Prostate gland (tissue), 2 donors: Measurements from ENCODE around the gene FLYWCH1. TPM values are rescaled to one million over a fixed set of nuclear protein-coding genes. Genes with fewer than 3 reads are reported as not detected.
"Not testable (repeated sequence)": the region's sequence is repeated elsewhere in the genome, so short reads cannot be mapped to it uniquely, and the experiment has no call there.

Experiments
- DNase-seq: peaks from one replicate; pipeline ENCODE4 v3.0.0-alpha.2; 2019; ENCODE audit warnings: low spot score
- H3K27ac ChIP-seq, 2 donors: fragments of 200-600 bp; sonication (generic); 2 replicates each; pipeline ENCODE4 v1.5.1; 2017 to 2019
- H3K27me3 ChIP-seq: fragments of 200-600 bp; sonication (generic); replicated peaks from 2 replicates; pipeline ENCODE4 v1.5.1; 2019; ENCODE audit not compliant: insufficient read depth
- H3K36me3 ChIP-seq, 2 donors: fragments of 200-600 bp; sonication (generic); 1 replicate in 1 of 2; 2 replicates in 1 of 2; pipeline versions ENCODE4 v1.5.1 to v1.8.1; 2017 to 2019
- H3K4me1 ChIP-seq: fragments of 200-600 bp; sonication (generic); replicated peaks from 2 replicates; pipeline ENCODE4 v1.5.1; 2019
- H3K4me3 ChIP-seq, 2 donors: fragments of 200-600 bp; sonication (generic); 2 replicates each; pipeline ENCODE4 v1.5.1; 2017 to 2019
- H3K9me3 ChIP-seq: fragments of 200-600 bp; sonication (generic); 2 replicates; pipeline ENCODE4 v1.5.1; 2017
- CTCF ChIP-seq, 4 experiments: fragments of 200-600 bp in 2 of 4; fragments of 450-650 bp in 2 of 4; sonication (generic) in 2 of 4; IDR thresholded peaks; 1 replicate in 3 of 4; 2 replicates in 1 of 4; pipeline ENCODE4 v1.5.1; 2016 to 2019; ENCODE audit warnings: antibody characterized with exemption in 4 of 4, mild to moderate bottlenecking in 2 of 4, moderate library complexity in 2 of 4
- POLR2A ChIP-seq: fragments of 450-650 bp; IDR thresholded peaks from one replicate; pipeline ENCODE4 v1.6.1; 2016; ENCODE audit warnings: antibody characterized with exemption, mild to moderate bottlenecking
- POLR2AphosphoS5 ChIP-seq: sonication (generic); formaldehyde crosslinking; IDR thresholded peaks from one replicate; pipeline ENCODE4 v1.6.1; 2017; ENCODE audit warnings: antibody characterized with exemption
- WGBS: methylation state at CpG from one replicate; pipeline ENCODE4 v1.1.5; 2018; 5-methylcytosine and 5-hydroxymethylcytosine counted together
- intact Hi-C: fragments of 100-400 bp; cut with DNase I; formaldehyde crosslinking; loops from one replicate; pipeline ENCODE4 v1.14.2; 2022
- total RNA-seq, 2 donors: library from RNA; depleted of rRNA; stranded (reverse); fragments of >200 nt; gene quantifications; one replicate each; pipeline ENCODE4 v1.1.0, GENCODE V29; 2016

Gene FLYWCH1
- total RNA-seq, 2 donors from 2014 or later: 53.0 to 55.6 TPM

- WGBS: 72% methylated on average over 4 of the region's 4 CpGs
- H3K9me3 ChIP-seq, H3K4me3 ChIP-seq, H3K4me1 ChIP-seq, H3K27me3 ChIP-seq: not testable (repeated sequence)
- peaks cover 0 to 14% of the 10 kb centered on the region in 2 donors for H3K36me3 ChIP-seq
- peak; percentile 56 for TF ChIP-seq POLR2AphosphoS5
- intact Hi-C loops: loop anchor here (5.0 kb wide), 1 partner anchor 56 kb away; no protein-coding TSS in a partner anchor
- DNase-seq: peak; percentile 31
- H3K27ac ChIP-seq: peak overlapping the region; percentile 42 to 74
These were observed 16.4 kb downstream of the FLYWCH1 start for GRCh38 chr16:2928151-2928550.

GRCh38 chr16:2928796-2929195 is 17.1 kb downstream of the FLYWCH1 start:
- Histone ChIP-seq H3K27ac (peak overlapping the region in 1 of 2 donors; percentile 74), H3K36me3 (peaks cover 0 to 14% of the 10 kb centered on the region in 2 donors), H3K9me3 (no peaks in the 10 kb centered on the region), H3K4me3 (no peak overlapping the region), H3K4me1 (peaks cover 10% of the 10 kb centered on the region), H3K27me3 (no peaks in the 10 kb centered on the region)
- intact Hi-C loops: loop anchor here (5.0 kb wide), 1 partner anchor 56 kb away; no protein-coding TSS in a partner anchor
- 90% methylated on average over 11 of the region's 11 CpGs for WGBS
- DNase-seq: no peak
- no peak for TF ChIP-seq POLR2AphosphoS5
- no peak for TF ChIP-seq CTCF (IDR thresholded peaks at IDR 0.05)
- no peak for TF ChIP-seq POLR2A

- TF ChIP-seq POLR2AphosphoS5 (no peak), CTCF (IDR thresholded peaks at IDR 0.05) (no peak), POLR2A (no peak)
- Histone ChIP-seq H3K4me3 (no peak overlapping the region), H3K27me3 (no peaks in the 10 kb centered on the region), H3K9me3 (no peaks in the 10 kb centered on the region), H3K36me3 (peaks cover 0 to 14% of the 10 kb centered on the region in 2 donors), H3K27ac (peak overlapping the region in 1 of 2 donors; percentile 74), H3K4me1 (peaks cover 10% of the 10 kb centered on the region)
- 95% methylated on average over 10 of the region's 14 CpGs for WGBS
- intact Hi-C loops: loop anchor here (5.0 kb wide), 1 partner anchor 57 kb away; no protein-coding TSS in a partner anchor
- DNase-seq: no peak
These were observed 18.0 kb downstream of the FLYWCH1 start for GRCh38 chr16:2929693-2930092.

GRCh38 chr16:2930236-2930635 is 18.5 kb downstream of the FLYWCH1 start:
- H3K27me3 ChIP-seq: no peaks in the 10 kb centered on the region
- H3K27ac ChIP-seq: no peak overlapping the region
- WGBS: 93% methylated on average over 8 of the region's 15 CpGs
- no peaks in the 10 kb centered on the region for H3K9me3 ChIP-seq
- intact Hi-C loops: no loop called here
- TF ChIP-seq CTCF (IDR thresholded peaks at IDR 0.05) (no peak), POLR2AphosphoS5 (no peak), POLR2A (no peak)
- peaks cover 0 to 14% of the 10 kb centered on the region in 2 donors for H3K36me3 ChIP-seq
- no peak for DNase-seq
- H3K4me3 ChIP-seq: no peak overlapping the region
- peaks cover 10% of the 10 kb centered on the region for H3K4me1 ChIP-seq

GRCh38 chr16:2931231-2931914 is 19.6 kb downstream of the FLYWCH1 start:
- H3K27ac ChIP-seq, H3K9me3 ChIP-seq, DNase-seq, H3K4me1 ChIP-seq, intact Hi-C loops, H3K4me3 ChIP-seq, H3K27me3 ChIP-seq: not testable (repeated sequence)
- H3K36me3 ChIP-seq: peaks cover 0 to 17% of the 10 kb centered on the region in 2 donors
- 89% methylated on average over 13 of the region's 13 CpGs for WGBS

GRCh38 chr16:2933136-2933535 is 21.4 kb downstream of the FLYWCH1 start:
- intact Hi-C loops: no loop called here
- H3K4me3 ChIP-seq: no peak overlapping the region
- no peaks in the 10 kb centered on the region for H3K27me3 ChIP-seq
- no peak overlapping the region for H3K27ac ChIP-seq
- H3K36me3 ChIP-seq: peaks cover 8 to 31% of the 10 kb centered on the region in 2 donors
- peaks cover 4% of the 10 kb centered on the region for H3K4me1 ChIP-seq
- WGBS: 92% methylated on average over 29 of the region's 30 CpGs
- no peak for DNase-seq
- no peak for TF ChIP-seq CTCF (IDR thresholded peaks at IDR 0.05)
- TF ChIP-seq POLR2A: no peak
- no peak for TF ChIP-seq POLR2AphosphoS5
- H3K9me3 ChIP-seq: no peaks in the 10 kb centered on the region
